GM23338 (cell line): Measurements from ENCODE around the gene SLC13A5. TPM values are rescaled to one million over a fixed set of nuclear protein-coding genes. Genes with fewer than 3 reads are reported as not detected.

ENCODE experiments used
- ATAC-seq: fragments of 200-7000 bp; cut with Tn5 transposase; 3 replicates; pipeline ENCODE4 v1.9.1; 2020
- DNase-seq: peaks from one replicate; pipeline ENCODE4 v3.0.0-alpha.2; 2015; ENCODE audit warnings: low spot score
- H2AFZ ChIP-seq: fragments of 200-600 bp; sonication (generic); 2 replicates; pipeline ENCODE4 v1.8.0; 2016; ENCODE audit warnings: antibody characterized with exemption, mild to moderate bottlenecking, moderate library complexity
- H3F3A ChIP-seq: fragments of 200-600 bp; sonication (generic); replicated peaks from 2 replicates; pipeline ENCODE4 v1.8.0; 2017; ENCODE audit warnings: antibody characterized with exemption, mixed run types, low read depth
- H3K27ac ChIP-seq: fragments of 200-600 bp; sonication (generic); 2 replicates; pipeline ENCODE4 v1.6.1; 2016; ENCODE audit warnings: low read depth
- H3K27me3 ChIP-seq: fragments of 200-600 bp; sonication (generic); 2 replicates; pipeline ENCODE4 v1.8.0; 2016; ENCODE audit warnings: mild to moderate bottlenecking, mixed run types, moderate library complexity; ENCODE audit not compliant: insufficient read depth
- H3K36me3 ChIP-seq: fragments of 200-600 bp; sonication (generic); 2 replicates; pipeline ENCODE4 v1.8.0; 2016; ENCODE audit warnings: mild to moderate bottlenecking; ENCODE audit not compliant: insufficient read depth
- H3K4me1 ChIP-seq: fragments of 200-600 bp; sonication (generic); 2 replicates; pipeline ENCODE4 v1.8.0; 2016; ENCODE audit warnings: mild to moderate bottlenecking, moderate library complexity; ENCODE audit not compliant: insufficient read depth
- H3K4me2 ChIP-seq: fragments of 200-600 bp; sonication (generic); 2 replicates; pipeline ENCODE4 v1.7.1; 2017; ENCODE audit warnings: mixed run types
- H3K4me3 ChIP-seq: fragments of 200-600 bp; sonication (generic); 2 replicates; pipeline ENCODE4 v1.6.1; 2016; ENCODE audit warnings: mixed run types
- H3K79me2 ChIP-seq: fragments of 200-600 bp; sonication (generic); replicated peaks from 2 replicates; pipeline ENCODE4 v1.8.0; 2017; ENCODE audit warnings: mild to moderate bottlenecking; ENCODE audit not compliant: insufficient read depth
- H3K9me2 ChIP-seq: fragments of 200-600 bp; sonication (generic); 2 replicates; pipeline ENCODE4 v1.8.0; 2017; ENCODE audit not compliant: insufficient read depth
- H4K20me1 ChIP-seq: fragments of 200-600 bp; sonication (generic); replicated peaks from 2 replicates; pipeline ENCODE4 v1.8.0; 2017; ENCODE audit warnings: mild to moderate bottlenecking; ENCODE audit not compliant: insufficient read depth
- H3K27ac Mint-ChIP-seq: 2 replicates; pipeline ENCODE4 v1.8.0; 2020; ENCODE audit warnings: inconsistent platforms, mild to moderate bottlenecking, moderate library complexity, mixed read lengths
- H3K27me3 Mint-ChIP-seq: 3 replicates; pipeline ENCODE4 v1.8.0; 2022; ENCODE audit warnings: low read depth, mild to moderate bottlenecking, moderate library complexity, mixed read lengths, inconsistent platforms; ENCODE audit not compliant: insufficient read depth, poor library complexity
- H3K36me3 Mint-ChIP-seq: 3 replicates; pipeline ENCODE4 v1.8.0; 2021; ENCODE audit warnings: low read depth, mild to moderate bottlenecking, inconsistent platforms, moderate library complexity, mixed read lengths
- H3K4me1 Mint-ChIP-seq: 3 replicates; pipeline ENCODE4 v1.8.0; 2020; ENCODE audit warnings: mild to moderate bottlenecking, inconsistent platforms, mixed read lengths
- H3K4me3 Mint-ChIP-seq: 3 replicates; pipeline ENCODE4 v1.8.0; 2021; ENCODE audit warnings: moderate library complexity, mild to moderate bottlenecking, inconsistent platforms, mixed read lengths
- H3K9me3 Mint-ChIP-seq: 3 replicates; pipeline ENCODE4 v1.8.0; 2020; ENCODE audit warnings: moderate library complexity, mild to moderate bottlenecking, inconsistent platforms, mixed read lengths
- CREB1 ChIP-seq: fragments of 250-450 bp; sonication (Bioruptor Pico); IDR thresholded peaks from 2 replicates; pipeline ENCODE4 v1.5.0; 2020; ENCODE audit warnings: low read depth, mild to moderate bottlenecking, moderate library complexity
- EZH2 ChIP-seq: fragments of 200-600 bp; sonication (generic); IDR thresholded peaks from one replicate; pipeline ENCODE4 v1.8.0; 2017; ENCODE audit warnings: antibody characterized with exemption, mild to moderate bottlenecking, low read depth; ENCODE audit not compliant: unreplicated experiment
- JUNB ChIP-seq: IDR thresholded peaks from one replicate; pipeline ENCODE4 v1.6.1; 2016; ENCODE audit warnings: antibody characterized with exemption; ENCODE audit not compliant: unreplicated experiment
- NANOG ChIP-seq: IDR thresholded peaks from 2 replicates; pipeline ENCODE4 v1.6.1; 2016; ENCODE audit warnings: antibody characterized with exemption, borderline replicate concordance
- POLR2AphosphoS5 ChIP-seq: IDR thresholded peaks from 2 replicates; pipeline ENCODE4 v1.6.1; 2016; ENCODE audit warnings: antibody characterized with exemption, low read depth
- STAT1 ChIP-seq: IDR thresholded peaks from one replicate; pipeline ENCODE4 v1.6.1; 2016; ENCODE audit warnings: antibody characterized with exemption; ENCODE audit not compliant: unreplicated experiment
- ZNF114 ChIP-seq: fragments of 250-450 bp; sonication (Bioruptor Pico); IDR thresholded peaks from 2 replicates; pipeline ENCODE4 v1.5.0; 2020; ENCODE audit warnings: mild to moderate bottlenecking, moderate library complexity
- polyA plus RNA-seq: library from polyadenylated mRNA; unstranded; fragments of >200 nt; fragmentation: Nextera tagmentation; extraction: Ambion mirVana; gene quantifications from 2 replicates; pipeline ENCODE4 v1.2.1, GENCODE V29; 2016
- total RNA-seq: library from RNA; depleted of rRNA; stranded (reverse); fragments of >200 nt; shearing (Covaris generic); gene quantifications from 2 replicates; pipeline ENCODE4 v1.2.3, GENCODE V29; 2014
- TF ChIP-seq, protein P1 (sequence below), 2 experiments: fragments of 200-600 bp in 1 of 2; sonication (generic) in 1 of 2; conservative IDR thresholded peaks; 2 replicates each; pipeline versions ENCODE4 v1.5.1 to v1.6.1; 2016 to 2017; ENCODE audit warnings: antibody characterized with exemption in 2 of 2, low read depth in 2 of 2, mild to moderate bottlenecking in 2 of 2, moderate library complexity in 1 of 2
- TF ChIP-seq, protein P2 (sequence below): IDR thresholded peaks from one replicate; pipeline ENCODE4 v1.6.1; 2018; ENCODE audit warnings: antibody characterized with exemption; ENCODE audit not compliant: unreplicated experiment

SLC13A5 gene
- total and polyA plus RNA-seq, 2 experiments from 2014 or later = 1.2 to 2.3 TPM

DNA sequence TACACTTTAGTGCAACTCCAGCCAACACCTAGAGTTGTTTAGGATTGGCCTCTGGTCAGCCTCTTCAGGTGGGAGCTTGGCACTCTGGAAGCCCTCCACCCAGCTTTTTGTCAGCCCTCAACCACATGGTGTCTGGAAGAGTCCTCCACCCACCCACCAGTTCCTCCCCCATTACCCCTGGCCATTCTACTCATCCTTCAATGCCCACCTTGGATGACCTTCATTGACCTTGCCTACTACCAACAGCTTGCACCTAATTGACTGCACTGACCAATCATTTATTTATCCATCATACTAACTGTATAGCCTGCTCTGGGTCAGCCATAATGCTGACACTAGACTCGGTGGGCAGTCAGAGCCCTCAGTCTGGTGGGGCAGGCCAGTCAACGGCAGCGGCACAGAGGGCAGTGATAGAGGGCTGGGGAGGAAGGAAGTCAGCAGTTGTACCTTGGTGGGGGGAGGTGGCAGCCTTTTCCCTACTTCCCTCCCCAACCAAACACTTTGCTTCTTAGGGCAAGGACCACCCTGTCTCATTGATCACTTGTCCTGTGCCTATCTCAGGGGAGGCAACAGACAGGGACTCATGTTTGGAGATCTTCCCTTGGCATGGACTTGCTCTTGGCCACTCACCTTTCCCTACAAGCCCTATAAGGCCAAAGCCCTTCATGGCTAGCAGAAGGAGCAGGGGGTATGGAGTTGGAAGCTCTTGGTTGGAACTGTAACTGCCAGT is 29.3 kb downstream of the SLC13A5 start:
- H3K4me3 Mint-ChIP-seq = no peak overlapping the region
- DNase-seq = no peak
- no peaks in the 10 kb centered on the region for H3F3A ChIP-seq
- H3K4me2 ChIP-seq = no peak overlapping the region
- no peak overlapping the region for H3K27ac ChIP-seq
- H3K4me3 ChIP-seq = no peak overlapping the region
- no peaks in the 10 kb centered on the region for H3K36me3 Mint-ChIP-seq
- H3K27me3 ChIP-seq = no peaks in the 10 kb centered on the region
- peaks cover 2% of the 10 kb centered on the region for H3K27me3 Mint-ChIP-seq
- H3K9me3 Mint-ChIP-seq = no peaks in the 10 kb centered on the region; the same call in 2 of the 3 replicates
- H3K4me1 ChIP-seq = no peaks in the 10 kb centered on the region
- no peaks in the 10 kb centered on the region for H3K79me2 ChIP-seq
- peak overlapping the region; percentile 79; the same call in 1 of the 2 replicates for H3K27ac Mint-ChIP-seq
- no peaks in the 10 kb centered on the region for H4K20me1 ChIP-seq
- TF ChIP-seq JUNB (no peak), EZH2 (no peak), ZNF114 (CRISPR knock-in tag) (no peak), CREB1 (CRISPR knock-in tag) (no peak)
- TF ChIP-seq, protein P1, sequence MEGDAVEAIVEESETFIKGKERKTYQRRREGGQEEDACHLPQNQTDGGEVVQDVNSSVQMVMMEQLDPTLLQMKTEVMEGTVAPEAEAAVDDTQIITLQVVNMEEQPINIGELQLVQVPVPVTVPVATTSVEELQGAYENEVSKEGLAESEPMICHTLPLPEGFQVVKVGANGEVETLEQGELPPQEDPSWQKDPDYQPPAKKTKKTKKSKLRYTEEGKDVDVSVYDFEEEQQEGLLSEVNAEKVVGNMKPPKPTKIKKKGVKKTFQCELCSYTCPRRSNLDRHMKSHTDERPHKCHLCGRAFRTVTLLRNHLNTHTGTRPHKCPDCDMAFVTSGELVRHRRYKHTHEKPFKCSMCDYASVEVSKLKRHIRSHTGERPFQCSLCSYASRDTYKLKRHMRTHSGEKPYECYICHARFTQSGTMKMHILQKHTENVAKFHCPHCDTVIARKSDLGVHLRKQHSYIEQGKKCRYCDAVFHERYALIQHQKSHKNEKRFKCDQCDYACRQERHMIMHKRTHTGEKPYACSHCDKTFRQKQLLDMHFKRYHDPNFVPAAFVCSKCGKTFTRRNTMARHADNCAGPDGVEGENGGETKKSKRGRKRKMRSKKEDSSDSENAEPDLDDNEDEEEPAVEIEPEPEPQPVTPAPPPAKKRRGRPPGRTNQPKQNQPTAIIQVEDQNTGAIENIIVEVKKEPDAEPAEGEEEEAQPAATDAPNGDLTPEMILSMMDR (conservative IDR thresholded peaks at IDR 0.05; ENCODE audit: low read depth in 2 of 2) = no peak
- H3K9me2 ChIP-seq = no peaks in the 10 kb centered on the region
- ATAC-seq = no peak
- no peak overlapping the region for H2AFZ ChIP-seq
- peaks cover 3% of the 10 kb centered on the region; the same call in 1 of the 3 replicates for H3K4me1 Mint-ChIP-seq
- H3K36me3 ChIP-seq = no peaks in the 10 kb centered on the region

DNA sequence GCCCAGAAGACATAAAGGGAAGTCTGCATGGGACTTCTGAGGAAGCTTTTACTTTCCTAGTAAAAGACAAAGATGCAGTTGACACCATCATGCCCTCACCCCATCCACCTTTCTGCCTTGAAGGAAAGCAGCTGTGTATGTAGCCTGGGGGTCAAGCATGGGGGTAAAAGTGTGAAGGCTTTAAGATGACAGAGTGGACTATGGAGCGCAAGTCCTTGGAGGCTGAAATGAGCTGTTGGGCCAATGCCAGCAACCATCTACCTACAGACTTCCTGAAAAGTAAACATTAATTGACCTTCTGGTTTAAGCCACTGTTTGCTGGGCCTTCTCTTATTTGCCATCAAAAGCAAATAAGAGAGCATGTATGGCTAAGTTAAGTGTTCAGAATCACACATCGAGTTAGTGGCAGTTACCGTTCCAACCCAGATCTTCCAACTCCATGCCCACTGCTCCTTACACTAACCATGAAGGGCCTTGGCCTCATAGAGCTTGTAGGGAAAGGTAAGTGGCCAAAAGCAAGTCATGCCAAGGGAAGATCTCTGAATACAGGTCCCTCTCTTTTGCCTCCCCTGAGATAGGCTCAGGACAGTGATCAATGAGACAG is 30.0 kb downstream of the SLC13A5 start:
- no peak for DNase-seq
- H4K20me1 ChIP-seq = no peaks in the 10 kb centered on the region
- no peaks in the 10 kb centered on the region for H3K27me3 ChIP-seq
- H3K79me2 ChIP-seq = no peaks in the 10 kb centered on the region
- no peak overlapping the region for H3K27ac Mint-ChIP-seq
- H3K9me2 ChIP-seq = no peaks in the 10 kb centered on the region
- H3K36me3 Mint-ChIP-seq = no peaks in the 10 kb centered on the region
- no peaks in the 10 kb centered on the region for H3F3A ChIP-seq
- H3K9me3 Mint-ChIP-seq = no peaks in the 10 kb centered on the region; the same call in 2 of the 3 replicates
- no peak overlapping the region for H3K4me2 ChIP-seq
- no peak overlapping the region for H3K4me3 Mint-ChIP-seq
- peaks cover 3% of the 10 kb centered on the region; the same call in 1 of the 3 replicates for H3K4me1 Mint-ChIP-seq
- H3K27ac ChIP-seq = no peak overlapping the region
- H3K36me3 ChIP-seq = no peaks in the 10 kb centered on the region
- no peak for ATAC-seq
- H3K27me3 Mint-ChIP-seq = peaks cover 2% of the 10 kb centered on the region
- no peaks in the 10 kb centered on the region for H3K4me1 ChIP-seq
- no peak overlapping the region for H2AFZ ChIP-seq
- no peak overlapping the region for H3K4me3 ChIP-seq
- TF ChIP-seq POLR2AphosphoS5 = no peak
- TF ChIP-seq STAT1 = no peak
- TF ChIP-seq CREB1 (CRISPR knock-in tag) = no peak
- TF ChIP-seq EZH2 = no peak
- TF ChIP-seq NANOG = no peak
- TF ChIP-seq, protein P2, sequence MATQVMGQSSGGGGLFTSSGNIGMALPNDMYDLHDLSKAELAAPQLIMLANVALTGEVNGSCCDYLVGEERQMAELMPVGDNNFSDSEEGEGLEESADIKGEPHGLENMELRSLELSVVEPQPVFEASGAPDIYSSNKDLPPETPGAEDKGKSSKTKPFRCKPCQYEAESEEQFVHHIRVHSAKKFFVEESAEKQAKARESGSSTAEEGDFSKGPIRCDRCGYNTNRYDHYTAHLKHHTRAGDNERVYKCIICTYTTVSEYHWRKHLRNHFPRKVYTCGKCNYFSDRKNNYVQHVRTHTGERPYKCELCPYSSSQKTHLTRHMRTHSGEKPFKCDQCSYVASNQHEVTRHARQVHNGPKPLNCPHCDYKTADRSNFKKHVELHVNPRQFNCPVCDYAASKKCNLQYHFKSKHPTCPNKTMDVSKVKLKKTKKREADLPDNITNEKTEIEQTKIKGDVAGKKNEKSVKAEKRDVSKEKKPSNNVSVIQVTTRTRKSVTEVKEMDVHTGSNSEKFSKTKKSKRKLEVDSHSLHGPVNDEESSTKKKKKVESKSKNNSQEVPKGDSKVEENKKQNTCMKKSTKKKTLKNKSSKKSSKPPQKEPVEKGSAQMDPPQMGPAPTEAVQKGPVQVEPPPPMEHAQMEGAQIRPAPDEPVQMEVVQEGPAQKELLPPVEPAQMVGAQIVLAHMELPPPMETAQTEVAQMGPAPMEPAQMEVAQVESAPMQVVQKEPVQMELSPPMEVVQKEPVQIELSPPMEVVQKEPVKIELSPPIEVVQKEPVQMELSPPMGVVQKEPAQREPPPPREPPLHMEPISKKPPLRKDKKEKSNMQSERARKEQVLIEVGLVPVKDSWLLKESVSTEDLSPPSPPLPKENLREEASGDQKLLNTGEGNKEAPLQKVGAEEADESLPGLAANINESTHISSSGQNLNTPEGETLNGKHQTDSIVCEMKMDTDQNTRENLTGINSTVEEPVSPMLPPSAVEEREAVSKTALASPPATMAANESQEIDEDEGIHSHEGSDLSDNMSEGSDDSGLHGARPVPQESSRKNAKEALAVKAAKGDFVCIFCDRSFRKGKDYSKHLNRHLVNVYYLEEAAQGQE = no peak
